Suppressor macrophage treated with lipopolysaccharide for 4 hours (primary cell): ENCODE measurements around the gene NOL4L.

Source experiments
- DNase-seq: peaks from one replicate; pipeline ENCODE4 v3.0.0-alpha.2; 2020

Gene NOL4L

GRCh38 chr20:32613192-32614053, 28.3 kb upstream of the NOL4L start:
- DNase-seq: no peak

GRCh38 chr20:32612351-32613191, 27.4 kb upstream of the NOL4L start:
- no peak for DNase-seq

- no peak for DNase-seq
Measured at GRCh38 chr20:32611868-32612267, 26.7 kb upstream of the NOL4L start.

DNA sequence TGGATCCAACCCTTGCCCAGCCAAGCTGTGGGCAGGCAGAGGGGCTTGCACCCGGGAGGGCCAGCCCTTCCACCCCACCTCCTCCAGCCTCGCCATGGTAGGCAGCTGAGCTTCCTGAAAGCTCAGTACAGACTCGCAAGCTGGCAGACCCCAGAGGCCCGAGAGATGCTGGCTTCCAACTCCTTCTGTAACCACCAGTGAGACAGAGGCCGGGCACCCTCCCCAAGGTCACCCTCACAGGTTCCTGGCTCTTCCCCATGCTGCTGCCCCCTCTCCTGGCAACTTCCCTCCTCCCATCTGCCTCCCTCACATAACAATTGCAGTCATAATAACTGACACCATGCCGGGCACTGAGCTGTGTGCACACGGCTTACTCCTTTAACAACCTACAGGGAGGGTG, 26.2 kb upstream of the NOL4L start:
- no peak for DNase-seq

DNA sequence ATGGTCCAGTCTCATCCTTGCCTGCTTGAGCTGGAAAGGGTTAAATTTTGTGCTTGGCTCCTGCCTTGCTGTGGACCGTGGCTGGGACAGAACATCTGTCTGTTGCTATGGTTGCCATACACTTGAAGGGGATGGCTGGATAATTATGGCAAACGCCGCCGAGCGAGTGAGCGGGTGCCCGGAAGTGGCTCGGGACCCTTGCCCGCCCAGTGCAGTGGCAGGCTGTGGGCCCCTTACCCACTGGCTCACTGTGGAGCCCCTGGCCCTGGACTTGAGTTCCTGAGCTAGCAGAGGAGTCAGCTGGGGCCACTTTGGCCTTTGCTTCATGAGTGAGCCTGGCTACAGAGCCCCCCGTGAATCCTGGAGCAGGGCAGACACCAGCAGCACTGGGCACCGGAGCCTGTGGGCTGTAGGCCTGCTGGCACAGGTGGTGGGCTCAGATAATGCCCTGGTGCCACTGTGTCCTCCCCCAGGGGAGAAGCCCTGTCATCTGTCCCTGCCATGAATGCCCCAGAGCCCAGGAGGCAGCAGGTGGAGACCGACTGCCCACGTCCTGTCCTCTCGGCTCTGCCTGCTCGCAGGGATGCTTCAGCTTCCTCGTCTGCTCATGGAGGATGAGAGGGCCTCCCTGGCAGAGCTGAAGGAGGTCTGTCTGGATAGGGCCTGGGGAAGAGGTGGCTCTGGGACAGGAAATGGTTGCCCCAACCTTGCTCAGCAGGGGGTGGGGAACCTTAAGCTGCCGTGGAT, 25.5 kb upstream of the NOL4L start:
- DNase-seq: no peak

- DNase-seq: no peak
Measured at GRCh38 chr20:32609993-32610392, 24.9 kb upstream of the NOL4L start.

GRCh38 chr20:32609111-32609773, 24.1 kb upstream of the NOL4L start:
- no peak for DNase-seq

- no peak for DNase-seq
Measured at GRCh38 chr20:32608664-32609015, 23.5 kb upstream of the NOL4L start.

DNA sequence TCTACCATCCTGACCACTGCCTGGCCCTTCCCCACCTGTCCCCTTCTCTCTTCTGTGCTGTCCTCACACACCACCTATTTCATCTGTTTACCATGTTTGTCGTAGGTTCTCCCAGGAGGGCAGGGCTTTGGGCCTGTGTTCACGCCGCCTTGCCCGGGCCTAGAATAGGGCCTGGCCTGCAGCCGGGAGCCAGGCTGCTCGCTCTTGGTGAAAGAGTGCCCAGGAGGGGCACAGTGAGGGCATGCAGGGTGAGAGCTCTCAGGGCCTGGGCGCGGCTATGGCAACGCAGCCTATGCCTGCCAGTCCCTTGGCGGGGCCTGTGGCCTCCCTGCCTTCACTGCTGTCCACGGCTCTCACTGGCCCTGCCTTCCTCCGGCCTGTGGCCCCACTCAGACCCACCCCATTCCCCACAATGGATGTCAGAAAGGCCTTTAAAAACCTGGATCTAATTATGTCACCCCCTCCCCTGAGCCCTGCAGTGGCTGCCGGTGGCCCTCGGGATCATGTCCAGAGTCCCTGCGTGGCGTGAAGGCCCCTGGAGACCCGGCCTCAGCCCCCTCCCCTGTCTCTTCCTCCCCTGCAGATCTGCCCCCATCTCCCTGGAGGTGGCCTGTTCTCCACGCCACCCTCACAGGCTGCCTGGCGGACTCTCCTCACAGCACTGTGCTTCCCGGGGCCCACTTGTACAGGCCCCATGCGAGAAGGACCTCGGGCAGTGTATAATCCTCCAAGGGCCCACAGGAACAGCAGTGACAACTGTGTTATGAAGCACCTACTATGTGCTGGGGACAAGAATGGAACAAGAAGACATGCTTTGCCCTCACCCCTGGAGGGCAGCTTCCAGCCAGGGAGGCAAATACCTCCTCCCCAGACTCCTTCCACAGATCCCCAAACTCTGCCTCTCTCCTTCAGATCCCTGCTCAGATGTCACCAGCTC, 22.9 kb upstream of the NOL4L start:
- no peak for DNase-seq

DNA sequence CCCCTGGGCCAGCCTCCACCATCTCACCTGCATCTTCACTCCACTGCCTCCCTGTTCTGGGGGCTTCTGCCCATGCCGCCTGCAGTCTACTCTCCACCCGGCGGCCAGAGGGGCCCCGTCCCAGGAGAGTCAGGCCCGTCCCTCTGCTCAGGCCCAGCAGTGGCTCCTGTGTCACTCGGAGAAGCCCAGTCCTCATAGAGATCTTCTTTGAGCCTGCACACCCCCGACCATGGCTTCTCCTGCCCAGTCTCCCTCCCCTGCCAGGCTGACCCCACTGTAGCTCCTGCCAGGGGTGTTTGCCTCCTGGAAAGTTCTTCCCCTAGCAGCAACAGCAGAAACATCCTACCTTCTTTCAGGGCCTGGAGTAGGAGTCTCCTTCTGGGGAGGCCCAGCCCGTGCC, 22.2 kb upstream of the NOL4L start:
- no peak for DNase-seq

- no peak for DNase-seq
Measured at GRCh38 chr20:32606790-32607189, 21.7 kb upstream of the NOL4L start.

GRCh38 chr20:32606107-32606506, 21.0 kb upstream of the NOL4L start:
- no peak for DNase-seq

GRCh38 chr20:32605167-32605656, 20.1 kb upstream of the NOL4L start:
- DNase-seq: peak; percentile 94

GRCh38 chr20:32603046-32603726, 18.1 kb upstream of the NOL4L start:
- peak; percentile 90 for DNase-seq

- DNase-seq: no peak
Measured at GRCh38 chr20:32602273-32602672, 17.1 kb upstream of the NOL4L start.

DNA sequence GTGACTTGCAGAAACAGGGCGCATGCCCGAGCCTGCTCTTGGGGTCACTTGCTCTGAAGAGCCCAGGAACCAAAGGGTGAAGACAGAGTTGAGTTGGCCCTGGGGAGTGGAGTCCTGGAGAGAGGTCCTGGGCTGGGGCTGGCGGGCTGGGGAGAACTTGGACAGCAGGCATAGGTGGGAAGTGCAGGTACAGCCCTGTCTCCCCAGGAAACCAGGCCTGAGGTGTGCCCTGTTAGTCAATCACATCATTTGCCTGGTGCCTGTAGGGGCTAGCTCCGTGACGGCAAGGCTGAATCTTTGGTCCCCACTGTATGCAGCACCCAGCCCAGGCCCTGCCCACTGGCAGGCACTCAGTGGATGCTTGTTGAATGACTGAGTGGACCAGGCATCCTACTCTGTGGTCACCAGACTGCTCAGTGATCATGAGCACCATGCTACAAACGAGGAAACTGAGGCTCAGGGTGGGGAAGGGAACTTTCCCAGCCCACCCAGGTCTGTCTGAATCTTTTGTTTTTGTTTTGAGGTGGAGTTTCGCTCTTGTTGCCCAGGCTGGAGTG, 15.6 kb upstream of the NOL4L start:
- no peak for DNase-seq

GRCh38 chr20:32599783-32600340, 14.7 kb upstream of the NOL4L start:
- peak; percentile 21 for DNase-seq

- no peak for DNase-seq
Measured at GRCh38 chr20:32598606-32599005, 13.5 kb upstream of the NOL4L start.

DNA sequence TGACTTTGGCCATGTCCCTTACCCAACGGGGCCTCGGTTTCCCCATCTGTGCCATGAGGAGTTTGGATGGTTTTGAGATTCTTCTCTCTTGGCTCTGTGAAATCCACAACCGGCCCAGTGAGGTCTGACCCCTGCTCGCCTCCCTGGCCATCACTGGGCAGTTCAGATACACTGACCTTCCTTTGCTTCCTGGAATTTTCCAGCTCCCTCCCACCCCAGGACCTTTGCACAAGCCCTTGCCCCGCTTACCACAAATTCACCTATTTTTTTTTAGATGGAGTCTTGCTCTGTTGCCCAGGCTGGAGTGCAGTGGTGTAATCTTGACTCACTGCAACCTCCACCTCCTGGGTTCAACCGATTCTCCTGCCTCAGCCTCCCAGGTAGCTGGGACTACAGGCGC, 12.6 kb upstream of the NOL4L start:
- DNase-seq: no peak

GRCh38 chr20:32596681-32597252, 11.6 kb upstream of the NOL4L start:
- DNase-seq: no peak
